K562 (cell line): ENCODE data around the gene FUZ.

Experiments used
- PHF20 ChIP-seq: fragments of 450-650 bp; IDR thresholded peaks from 2 replicates; pipeline ENCODE4 v1.6.1; 2018; ENCODE audit not compliant: partially characterized antibody
- SETDB1 ChIP-seq: IDR thresholded peaks from one replicate; pipeline ENCODE4 v1.6.1; 2012; ENCODE audit warnings: low read length, control low read depth, inconsistent platforms
- TAF1 ChIP-seq: IDR thresholded peaks from 2 replicates; pipeline ENCODE4 v1.6.1; 2011; ENCODE audit warnings: mild to moderate bottlenecking, low read length, moderate library complexity; ENCODE audit not compliant: insufficient read depth, control insufficient read depth, severe bottlenecking; ENCODE audit errors: extremely low read depth
- TFE3 ChIP-seq: fragments of 450-650 bp; formaldehyde crosslinking; IDR thresholded peaks from 2 replicates; pipeline ENCODE4 v1.4.0; 2020; ENCODE audit warnings: mild to moderate bottlenecking, mixed read lengths
- USF1 ChIP-seq: sonication (generic); formaldehyde crosslinking; IDR thresholded peaks from 2 replicates; pipeline ENCODE4 v1.9.0; 2022; ENCODE audit warnings: mild to moderate bottlenecking, missing genetic modification reagents

GRCh38 chr19:49829721-49830120 is 16.6 kb upstream of the FUZ start:
- TF ChIP-seq USF1 (CRISPR knock-in tag) (no peak), TFE3 (CRISPR knock-in tag) (no peak), SETDB1 (no peak), TAF1 (no peak), PHF20 (no peak)
